ENCODE measurements around the gene NPHP4. TPM values are rescaled to one million over a fixed set of nuclear protein-coding genes. Genes with fewer than 3 reads are reported as not detected.

The NPHP4 gene
- total and polyA plus RNA-seq, 9 of the 15 experiments (the other 6 are each of a cell fraction or from before 2014, with no cell fraction given): 0.52 to 26.2 (median 6.7) TPM

GRCh38 chr1:5917591-5918274 lies 74.5 kb downstream of the NPHP4 start (continued):
- no peak for TF ChIP-seq POU5F1 (IDR thresholded peaks at IDR 0.05; ENCODE audit: borderline replicate concordance, low read depth, low read length, partially characterized antibody)
- no peak for TF ChIP-seq TSC22D4 (tag; IDR thresholded peaks at IDR 0.05)
- no peak for TF ChIP-seq ZBTB1 (CRISPR knock-in tag; IDR thresholded peaks at IDR 0.05; ENCODE audit: borderline replicate concordance, low read depth)
- TF ChIP-seq NFIC (IDR thresholded peaks at IDR 0.05): no peak
- TF ChIP-seq ZNF324 (CRISPR knock-in tag; IDR thresholded peaks at IDR 0.05): no peak
- no peak for TF ChIP-seq ZNF3 (CRISPR knock-in tag; IDR thresholded peaks at IDR 0.05)
- no peak for TF ChIP-seq ZNF239 (CRISPR knock-in tag; IDR thresholded peaks at IDR 0.05)
- TF ChIP-seq JUNB (CRISPR knock-in tag; conservative IDR thresholded peaks at IDR 0.05): peak; percentile 77
- TF ChIP-seq TRIM24 (IDR thresholded peaks at IDR 0.05): peak; percentile 34 to 49; a peak in 1 of 4 replicates
- TF ChIP-seq, protein P1, sequence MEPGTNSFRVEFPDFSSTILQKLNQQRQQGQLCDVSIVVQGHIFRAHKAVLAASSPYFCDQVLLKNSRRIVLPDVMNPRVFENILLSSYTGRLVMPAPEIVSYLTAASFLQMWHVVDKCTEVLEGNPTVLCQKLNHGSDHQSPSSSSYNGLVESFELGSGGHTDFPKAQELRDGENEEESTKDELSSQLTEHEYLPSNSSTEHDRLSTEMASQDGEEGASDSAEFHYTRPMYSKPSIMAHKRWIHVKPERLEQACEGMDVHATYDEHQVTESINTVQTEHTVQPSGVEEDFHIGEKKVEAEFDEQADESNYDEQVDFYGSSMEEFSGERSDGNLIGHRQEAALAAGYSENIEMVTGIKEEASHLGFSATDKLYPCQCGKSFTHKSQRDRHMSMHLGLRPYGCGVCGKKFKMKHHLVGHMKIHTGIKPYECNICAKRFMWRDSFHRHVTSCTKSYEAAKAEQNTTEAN (CRISPR knock-in tag; IDR thresholded peaks at IDR 0.05): peak; percentile 76; the same call in 1 of the 2 replicates
- TF ChIP-seq ETV5 (CRISPR knock-in tag; IDR thresholded peaks at IDR 0.05; ENCODE audit: low read depth): peak; percentile 31; the same call in 1 of the 2 replicates
- no peak for TF ChIP-seq ZNF785 (CRISPR knock-in tag; IDR thresholded peaks at IDR 0.05)
- TF ChIP-seq CHCHD3 (CRISPR knock-in tag; IDR thresholded peaks at IDR 0.05): no peak
- TF ChIP-seq PRMT5 (CRISPR knock-in tag; IDR thresholded peaks at IDR 0.05): no peak
- TF ChIP-seq TGIF2 (CRISPR knock-in tag; IDR thresholded peaks at IDR 0.05): no peak
- TF ChIP-seq ZBTB5 (IDR thresholded peaks at IDR 0.05): no peak
- TF ChIP-seq WHSC1 (IDR thresholded peaks at IDR 0.05; ENCODE audit: low read length): no peak
- peak; percentile 94 for TF ChIP-seq EHMT2 (IDR thresholded peaks at IDR 0.05)
- no peak for TF ChIP-seq ZNF282 (CRISPR knock-in tag; IDR thresholded peaks at IDR 0.05)
- TF ChIP-seq ARID1B (IDR thresholded peaks at IDR 0.05): peak; percentile 81
- no peak for TF ChIP-seq ELF1 (tag; IDR thresholded peaks at IDR 0.05)
- TF ChIP-seq ID3 (CRISPR knock-in tag; IDR thresholded peaks at IDR 0.05): no peak
- TF ChIP-seq ID3 (tag; IDR thresholded peaks at IDR 0.05): peak; percentile 53; the same call in 1 of the 2 replicates
- peak in 1 of 2 experiments; percentile 55; a peak in 1 of 4 replicates for TF ChIP-seq MLLT1 (IDR thresholded peaks at IDR 0.05)
- TF ChIP-seq FOXA3 (CRISPR knock-in tag; conservative IDR thresholded peaks at IDR 0.05 in 1 of 2, IDR thresholded peaks at IDR 0.05 in 1 of 2): no peak
- TF ChIP-seq PRPF4 (IDR thresholded peaks at IDR 0.05; ENCODE audit: insufficient read depth, low read depth, low read length, poor library complexity, severe bottlenecking): no peak
